CD4-positive, alpha-beta T cell treated with Interleukin-4 for 1 hour (primary cell): Measurements from ENCODE around the gene FAM83D.

Experiments
- DNase-seq, 2 donors: peaks; one replicate each; pipeline ENCODE4 v3.0.0-alpha.2; 2020 to 2022

Gene FAM83D

DNA sequence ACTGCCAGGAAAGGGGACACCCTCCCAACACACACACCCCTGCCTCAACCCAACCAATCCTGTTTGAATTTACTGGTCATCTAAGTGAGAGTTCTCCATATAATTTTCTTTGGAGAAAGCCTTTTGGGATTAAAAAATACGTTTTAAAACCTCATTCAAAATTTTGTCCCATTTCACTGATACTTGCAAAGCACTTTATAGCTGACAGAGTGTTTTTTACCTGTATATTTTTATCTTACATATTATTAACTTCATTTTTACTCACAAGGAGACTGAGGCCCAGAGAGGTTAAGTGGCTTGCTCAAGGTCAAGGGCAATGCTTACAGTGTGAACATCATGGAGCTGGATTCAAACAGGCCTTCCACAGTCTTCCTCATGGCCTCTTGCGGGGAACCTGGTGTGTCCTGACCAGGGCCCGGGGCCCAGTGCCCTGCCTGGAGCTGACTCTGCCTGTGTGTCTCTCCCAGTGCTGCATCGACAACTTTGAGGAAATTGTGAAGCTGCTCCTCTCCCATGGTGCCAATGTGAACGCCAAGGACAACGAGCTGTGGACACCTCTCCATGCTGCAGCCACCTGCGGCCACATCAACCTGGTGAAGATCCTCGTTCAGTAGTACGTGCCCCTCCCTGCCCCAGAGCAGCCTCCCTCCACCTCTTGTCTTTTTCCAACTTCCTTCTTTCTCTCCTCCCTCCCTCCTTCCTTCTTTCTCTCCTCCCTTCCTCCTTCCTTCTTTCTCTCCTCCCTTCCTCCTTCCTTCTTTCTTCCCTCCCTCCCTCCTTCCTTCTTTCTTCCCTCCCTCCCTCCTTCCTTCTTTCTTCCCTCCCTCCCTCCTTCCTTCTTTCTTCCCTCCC is 30.9 kb upstream of the FAM83D start:
- no peak for DNase-seq

DNA sequence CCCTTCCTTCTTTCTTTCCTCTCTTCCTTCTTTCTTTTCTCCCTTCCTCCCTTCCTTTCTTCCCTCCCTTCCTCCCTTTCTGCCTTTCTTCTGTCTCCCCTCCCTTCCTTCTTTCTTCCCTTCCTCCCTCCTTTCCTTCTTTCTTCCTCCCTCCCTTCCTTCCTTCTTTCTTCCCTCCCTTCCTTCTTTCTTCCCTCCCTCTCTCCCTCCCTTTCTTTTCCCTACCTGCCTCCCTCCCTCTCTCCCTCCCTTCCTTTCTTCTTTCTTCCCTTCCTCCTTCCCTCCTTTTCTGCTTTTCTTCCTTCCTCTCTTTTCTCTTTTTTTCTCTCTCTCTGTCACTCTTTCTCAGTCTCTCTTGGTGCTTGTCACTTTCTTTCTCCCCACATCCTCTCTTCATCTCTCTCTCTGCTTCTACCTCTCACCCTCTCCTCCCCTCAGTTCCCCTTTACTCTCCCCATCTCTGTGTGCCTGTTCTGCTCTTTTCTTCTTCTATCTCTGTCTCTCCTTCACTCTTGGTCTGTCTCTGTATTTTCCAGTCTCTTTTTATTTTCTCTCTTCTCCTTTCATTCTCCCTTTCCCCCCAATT is 30.1 kb upstream of the FAM83D start:
- DNase-seq = no peak

DNA sequence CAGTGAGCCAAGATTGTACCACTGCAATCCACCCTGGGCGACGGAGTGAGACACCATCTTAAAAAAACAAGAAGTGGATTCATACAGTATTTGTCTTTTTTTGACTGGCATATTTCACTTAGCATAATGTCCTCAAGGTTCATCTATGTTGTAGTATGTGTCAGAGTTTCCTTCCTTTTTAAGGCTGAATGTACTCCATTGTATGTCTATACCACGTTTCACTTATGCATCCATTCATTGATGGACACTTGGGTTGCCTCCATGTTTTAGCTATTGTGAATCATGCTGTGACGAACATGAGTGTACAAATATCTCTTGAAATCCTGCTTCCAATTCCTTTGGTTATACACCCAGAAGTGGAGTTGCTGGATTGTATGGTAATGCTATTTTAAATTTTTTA is 28.9 kb upstream of the FAM83D start:
- no peak for DNase-seq

DNA sequence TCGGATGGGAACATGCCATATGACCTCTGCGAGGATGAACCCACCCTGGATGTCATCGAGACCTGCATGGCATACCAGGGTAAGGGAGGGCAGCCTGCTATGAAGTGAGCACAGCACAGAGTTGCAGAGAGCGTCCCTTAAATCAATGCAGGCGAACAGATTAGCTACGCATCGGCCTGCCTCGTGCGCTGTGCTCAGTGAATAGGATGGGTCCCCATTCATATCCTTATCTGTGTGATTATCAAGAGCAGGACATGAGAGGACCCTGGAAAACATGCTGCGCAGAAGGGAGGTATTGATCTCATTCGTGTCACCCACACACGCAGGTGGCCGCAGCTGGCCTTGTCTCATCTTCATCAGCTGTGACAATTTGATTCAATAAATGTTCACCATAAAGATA is 25.6 kb upstream of the FAM83D start:
- no peak for DNase-seq

DNA sequence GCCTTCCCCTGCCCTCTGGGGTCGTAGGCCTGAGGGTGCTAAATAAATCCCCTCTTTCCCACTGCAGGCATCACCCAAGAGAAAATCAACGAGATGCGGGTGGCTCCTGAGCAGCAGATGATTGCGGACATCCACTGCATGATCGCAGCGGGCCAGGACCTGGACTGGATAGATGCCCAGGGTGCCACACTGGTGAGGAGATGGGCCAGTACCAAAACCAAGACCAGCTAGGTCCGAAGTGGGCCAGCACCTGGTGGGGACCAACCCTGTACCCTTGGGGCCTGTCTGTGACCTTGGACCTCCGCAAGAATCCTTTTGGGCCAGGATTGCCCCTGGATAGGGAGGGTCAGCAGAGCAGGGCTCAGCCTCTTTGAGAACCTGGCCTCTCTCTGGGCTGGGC is 23.6 kb upstream of the FAM83D start:
- no peak for DNase-seq

DNA sequence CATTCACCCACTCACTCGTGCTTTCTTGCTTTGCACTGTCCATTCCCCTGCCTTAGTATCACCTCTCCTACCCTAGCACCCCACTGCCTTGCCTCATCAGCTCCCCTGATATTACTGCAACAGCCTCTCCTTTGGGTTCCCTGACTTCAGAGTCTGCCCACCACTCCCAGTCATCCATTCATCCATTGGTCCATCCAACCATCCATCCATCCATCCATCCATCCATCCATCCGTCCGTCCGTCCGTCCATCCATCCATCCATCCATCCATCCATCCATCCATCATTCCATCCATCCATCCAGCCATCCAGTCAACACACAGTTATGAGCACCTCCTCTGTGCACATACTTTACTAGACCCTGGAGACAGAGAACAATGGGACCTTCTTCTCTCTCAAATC is 22.9 kb upstream of the FAM83D start:
- no peak for DNase-seq

DNA sequence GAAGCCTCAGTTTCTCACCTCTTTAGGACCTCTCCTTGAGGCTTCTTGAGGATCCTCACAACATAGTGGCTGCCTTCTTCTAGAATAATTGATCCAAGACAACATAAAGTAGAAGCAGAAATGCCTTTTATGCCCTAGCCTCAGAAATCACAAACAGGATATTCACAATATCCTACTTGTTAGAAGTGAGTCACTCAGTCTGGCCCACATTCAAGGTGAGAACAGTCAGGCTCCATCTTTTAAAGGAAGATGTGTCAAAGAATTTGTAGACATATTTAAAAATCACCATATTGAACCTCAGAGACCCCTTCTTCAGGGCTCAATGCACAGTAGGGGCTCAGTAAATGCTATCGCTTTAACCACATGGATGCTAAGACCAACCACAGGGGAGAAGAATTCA is 20.8 kb upstream of the FAM83D start:
- DNase-seq = no peak

DNA sequence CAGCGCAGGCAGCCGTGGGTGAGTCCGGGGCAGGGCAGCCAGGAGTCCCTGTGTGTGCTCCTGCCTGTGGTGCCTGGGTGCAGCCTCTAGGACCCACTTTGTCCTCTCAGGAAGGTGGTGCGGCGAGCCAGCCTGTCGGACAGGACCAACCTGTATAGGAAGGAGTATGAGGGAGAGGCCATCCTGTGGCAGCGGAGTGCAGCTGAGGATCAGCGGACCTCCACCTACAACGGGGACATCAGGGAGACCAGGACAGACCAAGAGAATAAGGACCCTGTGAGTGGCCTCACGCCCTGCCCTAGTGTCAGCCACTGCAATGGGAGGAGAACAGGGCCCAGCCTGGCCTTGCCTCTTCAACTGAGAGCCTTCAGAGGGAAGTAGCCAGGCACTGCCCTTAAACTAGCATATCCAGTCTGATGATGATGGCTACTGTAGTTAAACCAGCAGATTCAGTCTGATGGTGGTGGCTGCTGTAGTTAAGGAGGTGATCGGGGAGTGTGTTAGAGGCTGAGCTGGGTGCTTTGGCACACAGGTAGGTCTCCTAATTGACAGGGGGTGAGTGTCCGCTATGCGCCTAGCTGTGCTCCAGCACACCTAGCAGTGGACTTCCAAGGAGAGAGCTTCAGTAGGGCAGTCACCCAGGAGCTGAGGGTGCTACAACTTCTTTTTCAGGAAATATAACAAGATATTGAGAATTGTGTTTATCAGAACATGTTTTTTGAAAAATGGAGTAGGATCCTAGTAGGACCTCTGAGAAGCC is 18.1 kb upstream of the FAM83D start:
- no peak for DNase-seq

DNA sequence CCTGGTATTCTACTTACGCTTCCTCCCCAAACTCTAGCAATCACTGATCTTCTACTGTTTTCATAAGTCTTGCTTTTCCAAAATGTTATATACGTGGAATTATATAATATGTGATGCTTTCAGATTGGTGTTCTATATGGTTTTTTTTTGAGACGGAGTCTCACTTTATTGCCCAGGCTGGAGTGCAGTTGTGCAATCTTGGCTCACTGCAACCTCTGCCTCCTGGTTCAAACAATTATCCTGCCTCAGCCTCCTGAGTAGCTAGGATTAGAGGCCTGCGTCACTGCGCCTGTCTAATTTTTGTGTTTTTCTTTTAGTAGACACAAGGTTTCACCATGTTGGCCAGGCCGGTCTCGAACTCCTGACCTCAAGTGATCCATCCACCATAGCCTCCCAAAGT is 10.9 kb upstream of the FAM83D start:
- DNase-seq = no peak

DNA sequence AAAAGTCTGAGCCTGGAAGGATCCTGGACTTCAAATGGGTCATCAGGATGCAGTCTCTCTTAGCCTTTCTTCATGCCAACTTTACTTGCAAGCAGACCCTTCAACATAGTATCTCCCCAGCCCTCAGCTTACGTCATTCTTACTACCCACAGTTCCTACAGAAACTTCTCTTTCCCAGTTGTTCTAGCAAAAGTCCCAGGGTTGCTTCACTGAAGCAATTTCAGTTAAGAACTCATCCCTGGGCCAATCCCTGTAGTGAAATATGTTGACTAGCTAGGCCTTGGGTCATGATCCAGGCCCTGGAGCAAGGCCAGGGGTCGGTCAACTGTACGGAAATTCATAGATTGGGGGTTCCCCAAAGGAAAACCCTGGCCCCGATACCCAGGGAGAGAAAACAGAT is 8.6 kb upstream of the FAM83D start:
- DNase-seq = no peak

DNA sequence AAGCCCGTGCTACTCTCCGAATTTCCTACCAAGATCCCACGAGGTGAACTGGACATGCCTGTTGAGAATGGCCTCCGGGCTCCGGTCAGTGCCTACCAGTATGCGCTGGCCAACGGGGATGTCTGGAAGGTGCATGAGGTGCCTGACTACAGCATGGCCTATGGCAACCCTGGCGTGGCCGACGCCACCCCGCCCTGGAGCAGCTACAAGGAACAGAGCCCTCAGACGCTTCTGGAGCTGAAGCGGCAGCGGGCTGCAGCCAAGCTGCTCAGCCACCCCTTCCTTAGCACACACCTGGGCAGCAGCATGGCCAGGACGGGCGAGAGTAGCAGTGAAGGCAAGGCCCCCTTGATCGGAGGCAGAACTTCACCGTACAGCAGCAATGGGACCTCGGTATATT is 8.0 kb upstream of the FAM83D start:
- DNase-seq = no peak

DNA sequence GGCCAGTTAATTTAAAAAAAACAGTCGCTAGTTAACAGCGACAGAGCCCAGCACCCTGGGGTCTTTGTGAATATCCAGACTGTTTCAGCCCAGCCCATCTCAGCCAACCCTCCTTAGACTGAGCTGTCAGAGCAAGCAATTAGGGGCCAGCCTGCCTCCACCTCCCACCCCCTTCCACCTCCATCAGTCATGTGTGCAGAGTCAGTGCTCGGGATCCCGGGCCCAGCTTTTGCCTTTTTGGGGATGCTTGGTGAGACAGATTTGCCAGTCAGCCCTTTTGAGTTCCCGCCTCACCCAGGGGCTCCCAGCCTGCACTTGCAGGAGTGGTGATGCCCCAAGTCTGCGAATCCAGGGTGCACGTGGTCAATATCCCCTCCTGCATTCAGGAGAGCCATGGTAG is 6.5 kb upstream of the FAM83D start:
- DNase-seq = no peak

DNA sequence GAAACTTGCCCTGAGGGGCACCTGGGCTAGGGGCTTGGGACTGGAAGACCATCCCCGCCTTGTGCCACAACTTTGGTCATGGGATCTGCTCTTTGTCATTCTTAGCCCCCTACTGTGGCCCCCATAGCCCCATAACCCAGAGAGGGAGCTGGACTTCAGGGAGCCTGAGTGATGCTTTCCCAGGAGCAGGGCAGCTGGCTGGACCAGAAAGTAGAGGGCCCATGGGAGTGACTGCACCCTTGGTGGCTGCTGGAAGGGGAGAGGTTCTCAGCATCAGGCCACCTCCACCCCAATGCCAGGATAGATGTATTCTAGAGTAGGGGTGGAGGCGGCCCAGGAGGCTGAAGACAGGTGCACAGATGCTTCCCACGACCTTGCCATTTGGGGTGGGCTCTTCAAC is 5.8 kb upstream of the FAM83D start:
- no peak for DNase-seq

DNA sequence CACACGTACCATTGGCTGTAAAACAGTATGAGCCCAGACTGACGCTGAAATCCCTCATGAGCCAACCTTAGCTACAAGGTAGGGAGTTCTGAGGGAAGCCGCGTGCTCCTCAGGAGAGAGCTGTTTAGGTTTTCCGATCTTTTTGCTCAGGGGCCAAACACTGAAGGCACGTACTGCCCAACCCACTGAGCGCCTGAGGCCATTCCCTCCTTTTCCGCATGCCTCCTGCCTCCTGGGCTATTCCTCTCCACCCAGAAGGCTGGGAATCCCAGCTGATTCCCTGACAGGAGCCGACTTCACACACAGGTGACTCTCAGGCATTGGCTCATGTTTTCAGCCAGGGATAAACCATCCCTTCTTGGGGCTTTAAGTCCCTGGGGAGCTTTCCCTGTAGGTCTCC is 5.4 kb upstream of the FAM83D start:
- no peak for DNase-seq

DNA sequence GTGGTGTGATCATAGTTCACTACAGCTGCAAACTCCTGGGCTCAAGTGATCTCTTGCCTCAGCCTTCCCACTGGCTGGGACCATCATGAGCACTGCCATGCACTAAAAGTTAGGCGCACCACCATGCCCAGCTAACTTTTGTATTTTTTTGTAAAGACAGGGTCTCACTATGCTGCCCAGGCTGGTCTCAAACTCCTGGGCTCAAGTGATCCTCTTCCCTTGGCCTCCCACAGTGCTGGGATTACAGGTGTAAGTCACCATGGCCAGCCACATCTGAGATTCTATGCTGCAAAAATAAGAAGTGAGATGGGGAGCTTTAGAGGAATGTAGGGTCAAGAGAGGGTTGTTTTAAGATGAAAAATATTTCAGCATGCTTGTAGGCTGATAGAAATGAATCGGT is 1.5 kb upstream of the FAM83D start:
- no peak for DNase-seq

DNA sequence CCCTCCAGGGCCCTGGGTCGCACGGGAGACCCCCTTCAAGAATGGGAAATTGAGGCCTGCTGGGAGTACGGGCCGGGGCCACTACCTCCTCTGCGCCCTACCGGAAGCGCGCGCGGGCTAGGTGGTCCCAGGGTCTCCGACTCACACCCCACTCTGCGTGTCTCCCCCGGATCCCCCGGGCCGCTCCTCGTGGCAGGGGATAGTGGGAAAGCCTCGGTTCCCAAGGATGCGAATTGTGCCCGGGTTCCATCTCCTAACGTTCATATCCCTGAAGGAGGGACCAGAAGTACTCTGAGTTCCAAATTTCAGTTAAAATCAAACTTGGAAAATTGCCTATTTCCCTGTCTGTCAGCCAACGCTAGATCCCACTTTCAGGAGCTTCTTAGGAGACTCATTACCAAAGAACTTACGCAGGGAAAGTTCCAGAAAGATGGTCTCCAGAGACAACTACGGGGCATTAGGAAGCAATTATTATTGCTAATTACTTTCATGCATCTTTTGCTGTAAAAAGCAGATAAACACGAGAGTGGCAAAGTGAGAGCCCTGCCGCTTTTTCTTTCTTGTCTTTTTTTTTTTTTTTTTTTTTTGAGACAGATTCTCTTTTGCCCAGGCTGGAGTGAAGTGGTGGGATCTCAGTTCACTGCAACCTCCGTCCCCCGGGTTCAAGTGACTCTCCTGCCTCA is 858 bp downstream of the FAM83D start:
- no peak for DNase-seq

DNA sequence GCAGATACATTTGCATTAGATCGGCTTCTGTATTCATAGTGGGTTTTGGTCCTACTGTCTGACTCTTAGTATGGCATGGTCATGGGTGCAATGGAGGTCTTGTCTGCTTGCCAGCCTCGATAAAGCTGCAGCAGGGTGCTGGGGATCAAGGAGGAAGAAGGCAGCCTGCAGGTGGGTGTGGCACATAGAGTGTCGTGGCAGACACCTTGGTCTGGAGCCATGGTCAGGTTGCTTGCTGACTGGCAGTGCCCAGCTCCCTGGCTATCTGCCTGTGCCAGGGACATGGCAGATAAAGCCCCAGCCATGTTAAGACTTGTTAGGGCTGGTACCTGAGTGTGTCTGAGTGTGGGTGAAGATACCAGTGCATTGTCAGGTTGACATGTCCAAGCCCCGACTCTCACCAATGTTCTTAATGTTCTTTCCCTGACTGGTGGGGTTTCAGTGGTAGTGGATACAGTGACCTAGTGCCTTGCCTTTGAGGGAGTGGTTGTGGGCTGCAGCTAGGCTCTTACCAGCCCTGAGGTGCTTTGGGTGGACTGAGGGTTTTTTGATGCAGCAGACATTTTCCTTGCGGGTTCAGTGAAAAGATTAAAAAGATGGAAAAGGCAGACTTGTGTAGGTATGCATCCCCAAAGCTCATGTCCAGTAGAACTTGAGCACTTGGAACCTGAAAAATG is 1.8 kb downstream of the FAM83D start:
- DNase-seq = no peak

DNA sequence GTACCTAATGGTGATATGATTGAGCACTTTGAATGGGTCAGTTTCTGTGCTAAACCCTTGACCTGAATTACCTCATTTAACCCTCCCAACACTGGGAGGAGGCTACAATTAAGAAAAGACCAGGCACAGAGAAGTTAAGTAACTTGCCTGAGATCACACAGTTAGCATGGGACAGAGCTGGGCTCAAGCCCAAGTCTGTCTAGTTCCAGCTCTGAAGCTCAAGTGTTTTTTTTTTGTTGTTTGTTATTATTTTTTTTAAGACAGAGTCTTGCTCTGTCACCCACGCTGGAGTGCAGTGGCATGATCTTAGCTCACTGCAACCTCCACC is 4.0 kb downstream of the FAM83D start:
- no peak for DNase-seq

DNA sequence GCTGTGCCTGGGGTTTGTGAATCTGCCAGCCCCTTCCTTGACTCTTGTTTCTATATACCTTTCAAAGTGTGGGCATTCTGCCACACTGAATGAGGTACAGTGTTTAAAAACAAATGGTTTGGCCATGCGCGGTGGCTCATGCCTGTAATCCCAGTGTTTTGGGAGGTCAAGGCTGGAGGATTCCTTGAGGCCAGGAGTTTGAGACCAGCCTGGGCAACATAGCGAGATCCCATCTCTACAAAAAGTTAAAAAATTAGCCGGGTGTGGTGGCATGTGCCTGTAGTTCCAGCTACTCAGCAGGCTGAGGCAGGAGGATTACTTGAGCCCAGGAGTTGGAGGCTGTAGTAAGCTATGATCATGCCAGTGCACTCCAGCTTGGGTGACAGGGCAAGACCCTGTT is 5.8 kb downstream of the FAM83D start:
- DNase-seq = no peak

DNA sequence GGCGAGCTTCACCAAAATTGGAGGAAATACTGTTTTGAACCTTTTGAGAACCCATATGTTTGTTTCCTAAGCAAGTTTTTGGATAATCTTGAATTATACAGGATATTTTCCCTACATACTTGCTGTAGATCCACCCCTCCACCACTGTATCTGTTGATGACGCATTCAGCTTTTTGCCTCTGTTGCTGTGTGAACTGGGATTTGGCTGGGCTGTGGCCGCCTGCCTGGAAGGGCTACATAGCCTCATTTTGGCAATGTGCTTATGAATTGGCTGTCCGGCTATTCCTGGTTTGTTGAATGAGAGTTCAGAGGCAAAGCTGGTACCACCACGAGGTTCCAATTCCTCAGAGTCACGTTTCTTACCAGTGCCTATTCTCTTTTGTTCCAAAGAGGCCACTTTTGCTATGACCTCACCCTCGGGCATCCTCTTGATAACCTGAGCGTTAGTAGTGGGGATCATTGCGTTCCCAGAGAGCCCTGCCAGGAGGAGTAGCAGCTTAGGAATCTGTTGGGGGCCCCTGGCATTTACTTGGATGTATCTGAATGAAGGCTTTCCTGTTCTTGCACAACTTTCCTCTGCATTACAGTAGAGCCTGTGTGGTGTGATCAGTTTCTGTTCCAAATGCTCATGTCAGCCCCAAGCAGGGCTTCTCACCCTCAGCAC is 6.4 kb downstream of the FAM83D start:
- no peak for DNase-seq

DNA sequence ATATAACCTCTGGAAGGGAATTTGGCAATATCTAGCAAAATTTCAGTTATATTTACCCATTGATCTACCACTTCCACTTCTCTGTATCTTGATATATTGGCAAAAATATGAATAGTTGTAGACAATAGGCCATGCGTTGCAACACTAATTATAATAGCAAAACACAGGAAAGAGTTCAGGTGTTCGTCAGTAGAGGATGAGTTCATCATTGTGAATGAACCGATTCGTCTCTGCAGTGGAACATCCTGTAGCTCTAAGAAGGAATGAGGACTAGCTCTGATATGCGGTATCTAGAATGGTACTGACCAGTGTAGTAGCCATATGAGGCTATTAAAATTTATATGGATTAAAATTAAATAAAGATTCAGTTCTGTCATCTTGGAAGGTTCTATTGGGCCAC is 8.3 kb downstream of the FAM83D start:
- DNase-seq = no peak

DNA sequence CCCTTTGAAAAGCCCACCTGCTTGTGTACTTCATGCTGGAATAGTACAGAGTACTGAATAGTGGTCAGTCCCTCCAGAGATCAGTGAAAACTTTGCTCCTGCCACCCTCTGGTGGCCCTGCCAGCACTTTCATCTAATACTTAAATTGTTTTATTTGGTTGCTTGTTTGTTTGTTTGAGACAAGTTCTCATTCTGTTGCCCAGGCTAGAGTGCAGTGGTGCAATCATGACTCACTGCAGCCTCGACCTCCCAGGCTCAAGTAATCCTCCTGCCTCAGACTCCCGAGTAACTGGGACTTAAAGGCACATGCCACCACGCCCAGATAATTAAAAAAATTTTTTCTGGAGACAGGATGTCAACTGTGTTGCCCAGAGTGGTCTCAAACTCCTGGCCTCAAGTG is 9.1 kb downstream of the FAM83D start:
- DNase-seq = peak in 1 of 2 donors; percentile 4

DNA sequence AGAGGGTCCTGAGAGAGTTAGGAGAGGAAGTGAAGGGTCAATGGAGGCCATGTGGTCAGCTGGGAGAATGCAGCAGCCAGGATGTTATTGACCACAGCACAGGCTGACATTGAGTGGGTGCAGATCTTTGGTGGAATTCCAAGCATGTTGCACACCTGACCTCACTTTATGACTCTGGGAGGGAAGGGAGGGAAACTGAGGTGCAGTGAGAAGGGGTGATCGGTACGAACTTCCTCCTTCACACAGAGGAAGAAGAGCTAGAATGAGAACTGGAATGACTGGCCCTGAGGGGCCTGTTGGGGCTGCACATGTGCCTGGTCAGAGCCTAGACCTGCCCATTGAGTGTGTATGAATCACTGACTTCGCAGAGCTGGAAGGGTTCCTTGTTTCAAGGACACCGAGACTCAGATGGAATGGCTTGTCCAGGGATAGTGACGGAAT is 9.8 kb downstream of the FAM83D start:
- DNase-seq = no peak
